ENCODE results near the gene EIF4B.
"Not testable (repeated sequence)": the region's sequence is repeated elsewhere in the genome, so short reads cannot be mapped to it uniquely, and the experiment has no call there.

EIF4B gene

DNA sequence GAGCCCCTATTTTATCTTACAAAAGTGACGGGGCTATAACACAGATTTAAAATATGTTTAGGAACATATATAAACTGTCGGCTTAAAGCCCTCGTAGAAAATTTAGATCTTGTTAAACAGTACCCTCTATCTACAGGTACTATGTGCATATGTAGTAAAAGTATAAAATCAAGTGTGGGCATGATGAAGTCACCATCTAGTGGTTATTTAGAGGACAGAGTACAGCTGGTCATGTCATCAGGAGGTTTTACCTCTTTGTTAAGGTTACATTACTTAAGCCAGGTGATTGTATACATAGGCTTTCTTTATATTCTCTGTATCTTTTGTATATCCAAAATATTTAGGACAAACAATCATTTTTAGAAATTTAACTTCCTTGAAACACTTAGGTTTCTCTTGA, 25.4 kb downstream of the EIF4B start:
- no peaks in the 10 kb centered on the region for H3K79me2 ChIP-seq (ENCODE audit: insufficient read depth, low read length)
- H3K36me3 ChIP-seq (ENCODE audit: insufficient read depth, low read length) = peaks cover 83% of the 10 kb centered on the region
- H3K4me3 ChIP-seq (ENCODE audit: low read length, poor library complexity, severe bottlenecking) = no peak overlapping the region
- no peaks in the 10 kb centered on the region for H3F3A ChIP-seq (ENCODE audit: low read depth)
- H4K20me1 ChIP-seq (ENCODE audit: insufficient read depth, low read length, poor library complexity, severe bottlenecking) = peaks cover 3% of the 10 kb centered on the region
- no peaks in the 10 kb centered on the region for H3K4me1 ChIP-seq (ENCODE audit: insufficient read depth, low read length, poor library complexity, severe bottlenecking)
- H3K9me2 ChIP-seq (replicated peaks; ENCODE audit: low read depth, low read length) = no peaks in the 10 kb centered on the region
- H3K27me3 ChIP-seq (ENCODE audit: insufficient read depth, low read length, poor library complexity, severe bottlenecking) = no peaks in the 10 kb centered on the region
- no peak overlapping the region for H3K9ac ChIP-seq (ENCODE audit: low read depth, low read length, poor library complexity, severe bottlenecking)
- H3K9me3 ChIP-seq (ENCODE audit: insufficient read depth, low read depth, low read length) = no peaks in the 10 kb centered on the region
- H3K4me2 ChIP-seq (ENCODE audit: low read depth, low read length, poor library complexity, severe bottlenecking) = no peak overlapping the region
- H2AFZ ChIP-seq (ENCODE audit: low read length) = no peak overlapping the region
- TF ChIP-seq, protein P1, sequence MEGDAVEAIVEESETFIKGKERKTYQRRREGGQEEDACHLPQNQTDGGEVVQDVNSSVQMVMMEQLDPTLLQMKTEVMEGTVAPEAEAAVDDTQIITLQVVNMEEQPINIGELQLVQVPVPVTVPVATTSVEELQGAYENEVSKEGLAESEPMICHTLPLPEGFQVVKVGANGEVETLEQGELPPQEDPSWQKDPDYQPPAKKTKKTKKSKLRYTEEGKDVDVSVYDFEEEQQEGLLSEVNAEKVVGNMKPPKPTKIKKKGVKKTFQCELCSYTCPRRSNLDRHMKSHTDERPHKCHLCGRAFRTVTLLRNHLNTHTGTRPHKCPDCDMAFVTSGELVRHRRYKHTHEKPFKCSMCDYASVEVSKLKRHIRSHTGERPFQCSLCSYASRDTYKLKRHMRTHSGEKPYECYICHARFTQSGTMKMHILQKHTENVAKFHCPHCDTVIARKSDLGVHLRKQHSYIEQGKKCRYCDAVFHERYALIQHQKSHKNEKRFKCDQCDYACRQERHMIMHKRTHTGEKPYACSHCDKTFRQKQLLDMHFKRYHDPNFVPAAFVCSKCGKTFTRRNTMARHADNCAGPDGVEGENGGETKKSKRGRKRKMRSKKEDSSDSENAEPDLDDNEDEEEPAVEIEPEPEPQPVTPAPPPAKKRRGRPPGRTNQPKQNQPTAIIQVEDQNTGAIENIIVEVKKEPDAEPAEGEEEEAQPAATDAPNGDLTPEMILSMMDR (conservative IDR thresholded peaks at IDR 0.05; ENCODE audit: low read length) = peak; percentile 16; the same call in 1 of the 2 replicates
- TF ChIP-seq EZH2phosphoT487 (IDR thresholded peaks at IDR 0.05; ENCODE audit: borderline replicate concordance) = no peak

- not testable (repeated sequence) for H3F3A ChIP-seq (ENCODE audit: low read depth); H3K9ac ChIP-seq (ENCODE audit: low read depth, low read length, poor library complexity, severe bottlenecking)
- H3K36me3 ChIP-seq (ENCODE audit: insufficient read depth, low read length) = peaks cover 84% of the 10 kb centered on the region
Observed at GRCh38 chr12:53033832-53034231, 27.6 kb downstream of the EIF4B start.

DNA sequence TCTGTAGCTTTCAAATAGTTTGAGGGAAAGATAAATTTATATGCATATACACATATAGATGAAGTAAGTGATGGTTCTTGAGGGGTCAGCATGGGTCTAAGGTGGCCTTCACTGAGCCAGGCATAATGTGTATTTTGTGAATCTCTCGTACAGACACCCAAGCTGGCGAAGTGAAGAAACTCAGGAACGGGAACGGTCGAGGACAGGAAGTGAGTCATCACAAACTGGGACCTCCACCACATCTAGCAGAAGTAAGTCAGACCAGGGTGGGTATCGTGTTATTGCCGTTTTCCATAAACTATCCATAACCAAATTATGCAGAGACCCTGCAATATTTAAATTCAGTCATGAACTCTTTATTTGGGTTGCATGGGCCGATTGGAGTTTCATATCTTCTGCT, 28.2 kb downstream of the EIF4B start:
- Histone ChIP-seq H3K4me1 (ENCODE audit: insufficient read depth, low read length, poor library complexity, severe bottlenecking) (no peaks in the 10 kb centered on the region), H3K27me3 (ENCODE audit: insufficient read depth, low read length, poor library complexity, severe bottlenecking) (no peaks in the 10 kb centered on the region), H3K4me3 (ENCODE audit: low read length, poor library complexity, severe bottlenecking) (no peak overlapping the region), H3K9me2 (replicated peaks; ENCODE audit: low read depth, low read length) (no peaks in the 10 kb centered on the region), H3K9me3 (ENCODE audit: insufficient read depth, low read depth, low read length) (no peaks in the 10 kb centered on the region), H3K79me2 (ENCODE audit: insufficient read depth, low read length) (no peaks in the 10 kb centered on the region), H3K4me2 (ENCODE audit: low read depth, low read length, poor library complexity, severe bottlenecking) (no peak overlapping the region), H3K36me3 (ENCODE audit: insufficient read depth, low read length) (peaks cover 84% of the 10 kb centered on the region), H3F3A (ENCODE audit: low read depth) (no peaks in the 10 kb centered on the region), H3K9ac (ENCODE audit: low read depth, low read length, poor library complexity, severe bottlenecking) (no peak overlapping the region), H4K20me1 (ENCODE audit: insufficient read depth, low read length, poor library complexity, severe bottlenecking) (peaks cover 3% of the 10 kb centered on the region), H2AFZ (ENCODE audit: low read length) (no peak overlapping the region)
- no peak for TF ChIP-seq EZH2phosphoT487 (IDR thresholded peaks at IDR 0.05; ENCODE audit: borderline replicate concordance)

More at GRCh38 chr12:53033832-53034231, 27.6 kb downstream of the EIF4B start:
- H3K79me2 ChIP-seq (ENCODE audit: insufficient read depth, low read length); H3K4me3 ChIP-seq (ENCODE audit: low read length, poor library complexity, severe bottlenecking); H3K9me3 ChIP-seq (ENCODE audit: insufficient read depth, low read depth, low read length); H3K9me2 ChIP-seq (replicated peaks; ENCODE audit: low read depth, low read length); H2AFZ ChIP-seq (ENCODE audit: low read length); H3K4me1 ChIP-seq (ENCODE audit: insufficient read depth, low read length, poor library complexity, severe bottlenecking); H3K4me2 ChIP-seq (ENCODE audit: low read depth, low read length, poor library complexity, severe bottlenecking); H4K20me1 ChIP-seq (ENCODE audit: insufficient read depth, low read length, poor library complexity, severe bottlenecking); H3K27me3 ChIP-seq (ENCODE audit: insufficient read depth, low read length, poor library complexity, severe bottlenecking): not testable (repeated sequence)

- H3K4me1 ChIP-seq (ENCODE audit: insufficient read depth, low read length, poor library complexity, severe bottlenecking) = no peaks in the 10 kb centered on the region
- no peak overlapping the region for H3K9ac ChIP-seq (ENCODE audit: low read depth, low read length, poor library complexity, severe bottlenecking)
- TF ChIP-seq EZH2phosphoT487 (IDR thresholded peaks at IDR 0.05; ENCODE audit: borderline replicate concordance) = no peak
- TF ChIP-seq, protein P1 (conservative IDR thresholded peaks at IDR 0.05; ENCODE audit: low read length) = no peak
- no peaks in the 10 kb centered on the region for H3K79me2 ChIP-seq (ENCODE audit: insufficient read depth, low read length)
- no peak overlapping the region for H2AFZ ChIP-seq (ENCODE audit: low read length)
- H3K27me3 ChIP-seq (ENCODE audit: insufficient read depth, low read length, poor library complexity, severe bottlenecking) = no peaks in the 10 kb centered on the region
- no peaks in the 10 kb centered on the region for H3K9me2 ChIP-seq (replicated peaks; ENCODE audit: low read depth, low read length)
- no peaks in the 10 kb centered on the region for H4K20me1 ChIP-seq (ENCODE audit: insufficient read depth, low read length, poor library complexity, severe bottlenecking)
- H3K4me3 ChIP-seq (ENCODE audit: low read length, poor library complexity, severe bottlenecking) = no peak overlapping the region
- H3K36me3 ChIP-seq (ENCODE audit: insufficient read depth, low read length) = peaks cover 81% of the 10 kb centered on the region
- no peaks in the 10 kb centered on the region for H3F3A ChIP-seq (ENCODE audit: low read depth)
- no peaks in the 10 kb centered on the region for H3K9me3 ChIP-seq (ENCODE audit: insufficient read depth, low read depth, low read length)
- H3K4me2 ChIP-seq (ENCODE audit: low read depth, low read length, poor library complexity, severe bottlenecking) = no peak overlapping the region
Observed at GRCh38 chr12:53036802-53037201, 30.5 kb downstream of the EIF4B start.
